Neural cell (in vitro differentiated cells): Measurements from ENCODE around the gene MAGI2. TPM values are rescaled to one million over a fixed set of nuclear protein-coding genes. Genes with fewer than 3 reads are reported as not detected.

Source experiments
- H2AFZ ChIP-seq: fragments of 200-600, 300-800 bp; sonication (generic), shearing (Covaris generic); 2 replicates; pipeline ENCODE4 v1.6.0; 2014; ENCODE audit warnings: low read depth, mild to moderate bottlenecking, antibody characterized with exemption, low read length, moderate library complexity
- H3F3A ChIP-seq: fragments of 200-600 bp; shearing (Covaris generic); 2 replicates; pipeline ENCODE4 v1.6.1; 2016; ENCODE audit warnings: mild to moderate bottlenecking, moderate library complexity, mixed read lengths, antibody characterized with exemption, low read length; ENCODE audit not compliant: insufficient read depth, poor library complexity, severe bottlenecking
- H3K27ac ChIP-seq: fragments of 200-600, 300-800 bp; sonication (generic), shearing (Covaris generic); 2 replicates; pipeline ENCODE4 v1.5.1; 2014; ENCODE audit warnings: mild to moderate bottlenecking, low read length, moderate library complexity
- H3K27me3 ChIP-seq: fragments of 300-800, 200-600 bp; sonication (generic), shearing (Covaris generic); 2 replicates; pipeline ENCODE4 v1.6.0; 2014; ENCODE audit warnings: mild to moderate bottlenecking, low read depth, low read length, moderate library complexity; ENCODE audit not compliant: insufficient read depth
- H3K36me3 ChIP-seq: fragments of 300-800, 200-600 bp; sonication (generic), shearing (Covaris generic); 2 replicates; pipeline ENCODE4 v1.5.1; 2014; ENCODE audit warnings: mild to moderate bottlenecking, antibody characterized with exemption, low read length, moderate library complexity; ENCODE audit not compliant: insufficient read depth
- H3K4me2 ChIP-seq: fragments of 300-800, 200-600 bp; sonication (generic), shearing (Covaris generic); 2 replicates; pipeline ENCODE4 v1.6.0; 2014; ENCODE audit warnings: mild to moderate bottlenecking, low read length
- H3K4me3 ChIP-seq: fragments of 300-800, 200-600 bp; sonication (generic), shearing (Covaris generic); 2 replicates; pipeline ENCODE4 v1.5.1; 2014; ENCODE audit warnings: mild to moderate bottlenecking, low read length, moderate library complexity
- H3K79me2 ChIP-seq: fragments of 200-600 bp; shearing (Covaris generic); replicated peaks from 2 replicates; pipeline ENCODE4 v1.6.0; 2014; ENCODE audit warnings: mild to moderate bottlenecking, low read length, moderate library complexity; ENCODE audit not compliant: insufficient read depth
- H3K9ac ChIP-seq: fragments of 300-800, 200-600 bp; sonication (generic), shearing (Covaris generic); 2 replicates; pipeline ENCODE4 v1.6.1; 2016; ENCODE audit warnings: mild to moderate bottlenecking, low read length, mixed read lengths
- H3K9me2 ChIP-seq: fragments of 200-600 bp; shearing (Covaris generic); 2 replicates; pipeline ENCODE4 v1.6.1; 2016; ENCODE audit warnings: mild to moderate bottlenecking, low read length, mixed read lengths; ENCODE audit not compliant: insufficient read depth
- H3K9me3 ChIP-seq: fragments of 200-600, 300-800 bp; sonication (generic), shearing (Covaris generic); 2 replicates; pipeline ENCODE4 v1.6.1; 2016; ENCODE audit warnings: mild to moderate bottlenecking, mixed run types, low read length, moderate library complexity, mixed read lengths
- H4K20me1 ChIP-seq: fragments of 200-600 bp; shearing (Covaris generic); 2 replicates; pipeline ENCODE4 v1.6.1; 2016; ENCODE audit warnings: mild to moderate bottlenecking, mixed run types; ENCODE audit not compliant: insufficient read depth
- EP300 ChIP-seq: fragments of 450-650 bp; conservative IDR thresholded peaks from 2 replicates; pipeline ENCODE4 v1.6.1; 2014; ENCODE audit warnings: antibody characterized with exemption, mild to moderate bottlenecking, moderate library complexity; ENCODE audit not compliant: poor library complexity, severe bottlenecking
- EZH2 ChIP-seq: fragments of 200-600, 300-800 bp; shearing (Covaris generic), sonication (generic); IDR thresholded peaks from 2 replicates; pipeline ENCODE4 v1.6.1; 2014; ENCODE audit warnings: antibody characterized with exemption, low read length, borderline replicate concordance, mild to moderate bottlenecking; ENCODE audit not compliant: insufficient read depth, poor library complexity, severe bottlenecking
- MXI1 ChIP-seq: fragments of 450-650 bp; conservative IDR thresholded peaks from 2 replicates; pipeline ENCODE4 v1.6.1; 2014; ENCODE audit warnings: antibody characterized with exemption, mild to moderate bottlenecking; ENCODE audit not compliant: poor library complexity, severe bottlenecking
- POLR2AphosphoS5 ChIP-seq: IDR thresholded peaks from 2 replicates; pipeline ENCODE4 v1.6.1; 2012
- RAD21 ChIP-seq: fragments of 450-650 bp; conservative IDR thresholded peaks from 2 replicates; pipeline ENCODE4 v1.6.1; 2014; ENCODE audit warnings: antibody characterized with exemption, mild to moderate bottlenecking, moderate library complexity
- REST ChIP-seq: IDR thresholded peaks from 2 replicates; pipeline ENCODE4 v1.6.1; 2012; ENCODE audit warnings: borderline replicate concordance
- TAF1 ChIP-seq: IDR thresholded peaks from 2 replicates; pipeline ENCODE4 v1.6.1; 2012; ENCODE audit warnings: low read depth
- polyA plus RNA-seq: library from polyadenylated mRNA; depleted of rRNA; stranded (reverse); fragments of >200 nt; gene quantifications from 2 replicates; pipeline ENCODE4 v1.2.3, GENCODE V29; 2014
- TF ChIP-seq, protein P1 (sequence below): fragments of 450-650 bp; IDR thresholded peaks from 2 replicates; pipeline ENCODE4 v1.5.1; 2014; ENCODE audit warnings: antibody characterized with exemption, mild to moderate bottlenecking, moderate library complexity; ENCODE audit not compliant: poor library complexity, severe bottlenecking

Gene MAGI2
- polyA plus RNA-seq, 1 donor from 2014 or later: 19.3 TPM

GRCh38 chr7:78232806-78233205, 1220.7 kb downstream of the MAGI2 start:
- no peaks in the 10 kb centered on the region for H3K79me2 ChIP-seq
- H3K4me3 ChIP-seq: no peak overlapping the region
- H3K27me3 ChIP-seq: no peaks in the 10 kb centered on the region
- H2AFZ ChIP-seq: no peak overlapping the region
- H3F3A ChIP-seq: no peaks in the 10 kb centered on the region
- no peak overlapping the region for H3K9ac ChIP-seq
- no peak overlapping the region for H3K4me2 ChIP-seq
- TF ChIP-seq TAF1: no peak
- TF ChIP-seq, protein P1, sequence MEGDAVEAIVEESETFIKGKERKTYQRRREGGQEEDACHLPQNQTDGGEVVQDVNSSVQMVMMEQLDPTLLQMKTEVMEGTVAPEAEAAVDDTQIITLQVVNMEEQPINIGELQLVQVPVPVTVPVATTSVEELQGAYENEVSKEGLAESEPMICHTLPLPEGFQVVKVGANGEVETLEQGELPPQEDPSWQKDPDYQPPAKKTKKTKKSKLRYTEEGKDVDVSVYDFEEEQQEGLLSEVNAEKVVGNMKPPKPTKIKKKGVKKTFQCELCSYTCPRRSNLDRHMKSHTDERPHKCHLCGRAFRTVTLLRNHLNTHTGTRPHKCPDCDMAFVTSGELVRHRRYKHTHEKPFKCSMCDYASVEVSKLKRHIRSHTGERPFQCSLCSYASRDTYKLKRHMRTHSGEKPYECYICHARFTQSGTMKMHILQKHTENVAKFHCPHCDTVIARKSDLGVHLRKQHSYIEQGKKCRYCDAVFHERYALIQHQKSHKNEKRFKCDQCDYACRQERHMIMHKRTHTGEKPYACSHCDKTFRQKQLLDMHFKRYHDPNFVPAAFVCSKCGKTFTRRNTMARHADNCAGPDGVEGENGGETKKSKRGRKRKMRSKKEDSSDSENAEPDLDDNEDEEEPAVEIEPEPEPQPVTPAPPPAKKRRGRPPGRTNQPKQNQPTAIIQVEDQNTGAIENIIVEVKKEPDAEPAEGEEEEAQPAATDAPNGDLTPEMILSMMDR: no peak
- no peaks in the 10 kb centered on the region for H3K36me3 ChIP-seq
- H3K9me3 ChIP-seq: no peaks in the 10 kb centered on the region
- no peak overlapping the region for H3K27ac ChIP-seq
- H4K20me1 ChIP-seq: no peaks in the 10 kb centered on the region
- no peaks in the 10 kb centered on the region for H3K9me2 ChIP-seq

DNA sequence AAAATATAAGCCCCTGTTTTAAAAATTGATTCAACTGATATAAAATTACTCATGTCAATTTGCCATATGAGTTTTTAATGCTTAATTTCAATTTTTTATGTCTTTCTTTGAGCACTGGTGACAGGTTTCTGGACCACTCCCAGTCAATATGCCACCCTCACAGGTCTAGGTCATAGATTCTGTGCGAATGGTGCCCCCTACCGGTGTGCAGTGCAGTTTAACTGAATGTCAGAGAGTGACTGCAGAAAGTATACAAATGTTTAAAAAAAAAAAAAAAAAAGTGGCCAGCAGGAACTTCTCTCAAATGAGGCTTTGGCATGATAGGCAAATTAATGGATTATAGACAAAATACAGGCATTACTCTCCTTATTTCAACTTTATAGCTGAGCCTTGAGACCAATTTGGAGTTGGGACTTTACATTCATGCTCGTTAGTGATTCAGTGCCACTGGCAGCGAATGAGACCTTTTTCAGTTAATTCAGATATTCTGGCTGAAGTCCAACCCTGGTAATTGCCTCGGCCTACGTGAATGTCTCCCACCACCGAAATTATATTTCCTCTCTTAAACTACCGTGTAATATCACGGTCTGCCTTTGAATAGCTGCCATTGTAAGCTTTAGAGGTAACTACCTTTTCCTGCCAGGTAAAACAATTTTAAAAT, 1227.3 kb downstream of the MAGI2 start:
- no peak overlapping the region for H3K27ac ChIP-seq
- no peak overlapping the region for H3K4me2 ChIP-seq
- no peaks in the 10 kb centered on the region for H3F3A ChIP-seq
- H3K36me3 ChIP-seq: no peaks in the 10 kb centered on the region
- no peak overlapping the region for H3K4me3 ChIP-seq
- no peaks in the 10 kb centered on the region for H3K27me3 ChIP-seq
- H3K9me3 ChIP-seq: no peaks in the 10 kb centered on the region
- no peaks in the 10 kb centered on the region for H4K20me1 ChIP-seq
- H3K9me2 ChIP-seq: no peaks in the 10 kb centered on the region
- H2AFZ ChIP-seq: no peak overlapping the region
- H3K79me2 ChIP-seq: no peaks in the 10 kb centered on the region
- TF ChIP-seq RAD21 (peak; percentile 31), EZH2 (no peak)
- TF ChIP-seq, protein P1: no peak
- no peak overlapping the region for H3K9ac ChIP-seq

DNA sequence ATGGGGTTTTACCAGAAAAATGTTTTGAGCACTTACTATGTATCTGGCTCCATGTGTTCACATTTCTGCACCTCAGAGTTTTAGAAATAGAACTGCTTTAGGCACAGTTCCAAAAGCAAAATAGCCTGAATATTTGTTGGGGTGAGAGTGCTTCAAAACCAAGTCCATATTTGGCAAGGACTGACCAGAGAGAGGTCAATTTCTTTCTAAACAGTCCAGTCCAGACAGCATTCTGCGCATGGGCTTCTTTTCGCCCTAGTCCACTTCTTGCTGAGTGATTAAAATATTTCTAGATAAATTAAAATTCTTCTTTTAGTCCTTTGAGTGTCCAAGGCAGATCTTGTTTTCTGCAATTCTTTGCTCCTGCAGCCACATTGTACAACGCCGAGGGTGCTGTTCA, 1227.9 kb downstream of the MAGI2 start:
- no peak overlapping the region for H3K4me2 ChIP-seq
- no peak overlapping the region for H2AFZ ChIP-seq
- H3K27me3 ChIP-seq: no peaks in the 10 kb centered on the region
- no peaks in the 10 kb centered on the region for H3K79me2 ChIP-seq
- H3K9me3 ChIP-seq: no peaks in the 10 kb centered on the region
- no peak overlapping the region for H3K4me3 ChIP-seq
- no peak overlapping the region for H3K27ac ChIP-seq
- H3K36me3 ChIP-seq: no peaks in the 10 kb centered on the region
- H3K9ac ChIP-seq: no peak overlapping the region
- H4K20me1 ChIP-seq: no peaks in the 10 kb centered on the region
- no peaks in the 10 kb centered on the region for H3K9me2 ChIP-seq
- TF ChIP-seq EZH2 (no peak), POLR2AphosphoS5 (no peak), TAF1 (no peak), RAD21 (no peak), MXI1 (no peak), REST (no peak), EP300 (no peak)
- H3F3A ChIP-seq: no peaks in the 10 kb centered on the region
